ENCODE results near the gene SRD5A1.

DNA sequence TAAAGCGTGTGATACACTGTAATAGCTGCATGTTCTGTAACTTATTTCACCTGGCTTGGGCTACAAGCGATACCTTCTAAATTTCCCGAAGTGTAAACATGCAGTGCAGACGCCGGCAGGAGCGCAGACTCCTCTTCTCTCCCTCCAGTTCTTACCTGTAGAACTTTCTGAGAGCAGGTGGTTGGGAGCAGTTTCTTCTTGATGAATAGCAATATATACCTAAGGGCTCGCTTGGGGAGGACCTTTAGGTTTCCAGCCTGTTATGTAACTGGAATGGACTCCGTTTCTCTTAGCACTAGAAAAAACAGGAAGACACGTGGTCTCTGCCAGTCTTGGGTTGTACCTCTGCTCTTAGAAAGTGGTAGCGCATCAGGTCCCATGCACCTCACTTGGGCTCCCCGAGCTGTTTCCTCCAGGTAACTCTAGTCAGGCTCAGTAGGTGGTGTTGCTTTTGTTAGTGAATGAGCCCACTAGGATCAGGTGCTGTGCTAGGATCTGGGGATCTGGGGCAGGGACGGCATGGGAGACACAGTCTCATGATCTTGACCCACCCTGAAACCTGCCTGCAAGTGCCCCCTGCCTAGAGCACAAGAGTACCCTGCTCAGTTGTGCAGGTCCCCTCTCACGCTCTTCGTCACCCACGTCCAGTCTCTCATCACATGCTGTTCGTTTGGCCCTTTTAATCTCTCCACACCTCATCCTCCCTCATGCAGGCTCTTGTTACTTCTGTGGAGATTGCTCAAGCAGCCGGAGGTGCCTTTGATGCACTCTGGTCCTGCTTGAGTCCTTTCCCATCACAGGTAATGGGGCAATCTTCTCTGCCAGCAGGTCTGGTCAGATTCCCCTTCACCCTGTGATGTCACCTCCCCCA is 82.8 kb downstream of the SRD5A1 start:
- TF ChIP-seq, protein P1, sequence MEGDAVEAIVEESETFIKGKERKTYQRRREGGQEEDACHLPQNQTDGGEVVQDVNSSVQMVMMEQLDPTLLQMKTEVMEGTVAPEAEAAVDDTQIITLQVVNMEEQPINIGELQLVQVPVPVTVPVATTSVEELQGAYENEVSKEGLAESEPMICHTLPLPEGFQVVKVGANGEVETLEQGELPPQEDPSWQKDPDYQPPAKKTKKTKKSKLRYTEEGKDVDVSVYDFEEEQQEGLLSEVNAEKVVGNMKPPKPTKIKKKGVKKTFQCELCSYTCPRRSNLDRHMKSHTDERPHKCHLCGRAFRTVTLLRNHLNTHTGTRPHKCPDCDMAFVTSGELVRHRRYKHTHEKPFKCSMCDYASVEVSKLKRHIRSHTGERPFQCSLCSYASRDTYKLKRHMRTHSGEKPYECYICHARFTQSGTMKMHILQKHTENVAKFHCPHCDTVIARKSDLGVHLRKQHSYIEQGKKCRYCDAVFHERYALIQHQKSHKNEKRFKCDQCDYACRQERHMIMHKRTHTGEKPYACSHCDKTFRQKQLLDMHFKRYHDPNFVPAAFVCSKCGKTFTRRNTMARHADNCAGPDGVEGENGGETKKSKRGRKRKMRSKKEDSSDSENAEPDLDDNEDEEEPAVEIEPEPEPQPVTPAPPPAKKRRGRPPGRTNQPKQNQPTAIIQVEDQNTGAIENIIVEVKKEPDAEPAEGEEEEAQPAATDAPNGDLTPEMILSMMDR (IDR thresholded peaks at IDR 0.05; ENCODE audit: low read depth, low read length): no peak
- TF ChIP-seq POLR2A (IDR thresholded peaks at IDR 0.05; ENCODE audit: extremely low read depth, insufficient read length) (no peak), MYC (IDR thresholded peaks at IDR 0.05; ENCODE audit: low read depth, low read length) (peak; percentile 63)
- TF ChIP-seq, protein P2, sequence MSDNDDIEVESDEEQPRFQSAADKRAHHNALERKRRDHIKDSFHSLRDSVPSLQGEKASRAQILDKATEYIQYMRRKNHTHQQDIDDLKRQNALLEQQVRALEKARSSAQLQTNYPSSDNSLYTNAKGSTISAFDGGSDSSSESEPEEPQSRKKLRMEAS (IDR thresholded peaks at IDR 0.05; ENCODE audit: low read depth, low read length): peak; percentile 97
